SU-DHL-6 (cell line): ENCODE results near the gene ERF.

Source experiments
- EZH2phosphoT487 ChIP-seq: fragments of 200-600 bp; sonication (generic), shearing (Covaris generic); conservative IDR thresholded peaks from 2 replicates; pipeline ENCODE4 v1.6.1; 2018; ENCODE audit warnings: mild to moderate bottlenecking, antibody characterized with exemption, low read length, moderate library complexity, mixed read lengths
- TF ChIP-seq, protein P1 (sequence below): fragments of 200-600 bp; sonication (generic); IDR thresholded peaks from one replicate; pipeline ENCODE4 v1.5.1; 2017; ENCODE audit warnings: antibody characterized with exemption, mild to moderate bottlenecking, low read length, moderate library complexity; ENCODE audit not compliant: insufficient read depth, poor library complexity, severe bottlenecking

DNA sequence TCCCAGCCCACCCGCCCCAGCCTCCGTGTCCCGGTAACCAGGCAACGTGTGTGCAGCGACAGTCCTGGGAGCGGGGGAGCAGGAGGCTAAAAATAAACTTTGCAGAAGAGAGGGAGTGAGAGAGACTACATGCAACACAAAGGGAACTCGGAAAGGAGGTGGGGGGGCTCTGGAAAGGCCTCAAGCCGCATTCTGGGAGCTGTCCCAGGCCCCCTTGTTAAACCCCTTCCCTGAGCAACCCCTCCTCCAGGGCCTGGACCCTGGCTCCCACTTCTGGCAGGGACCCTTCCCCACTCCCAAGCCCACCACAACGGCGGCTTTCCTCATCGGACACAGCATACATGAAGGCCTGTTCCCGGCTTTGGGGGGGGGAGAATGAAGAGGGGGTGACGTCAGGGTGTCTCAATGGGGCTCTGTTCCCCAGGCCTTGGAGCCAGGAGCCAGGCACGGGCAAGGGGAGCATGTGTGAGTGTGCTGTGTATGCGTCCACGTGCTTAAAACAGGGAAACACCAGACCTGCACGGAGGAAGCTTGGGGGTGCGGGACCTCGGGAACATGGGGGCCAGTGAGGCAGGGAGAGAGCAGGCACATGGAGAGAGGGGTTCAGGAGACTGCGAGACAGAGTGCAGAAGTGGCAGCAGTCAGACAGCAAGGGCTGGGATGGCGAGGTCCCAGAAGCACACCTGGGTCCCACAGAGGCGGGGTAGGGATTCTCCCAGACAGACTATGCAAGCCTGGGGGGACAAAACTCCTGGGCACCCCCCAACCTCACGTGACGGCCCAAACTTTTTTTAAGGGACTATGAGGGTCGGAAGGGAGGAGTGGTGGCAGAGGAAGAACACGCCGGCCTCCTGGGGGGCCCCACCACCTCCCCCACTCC lies 2.3 kb downstream of the ERF start:
- TF ChIP-seq, protein P1, sequence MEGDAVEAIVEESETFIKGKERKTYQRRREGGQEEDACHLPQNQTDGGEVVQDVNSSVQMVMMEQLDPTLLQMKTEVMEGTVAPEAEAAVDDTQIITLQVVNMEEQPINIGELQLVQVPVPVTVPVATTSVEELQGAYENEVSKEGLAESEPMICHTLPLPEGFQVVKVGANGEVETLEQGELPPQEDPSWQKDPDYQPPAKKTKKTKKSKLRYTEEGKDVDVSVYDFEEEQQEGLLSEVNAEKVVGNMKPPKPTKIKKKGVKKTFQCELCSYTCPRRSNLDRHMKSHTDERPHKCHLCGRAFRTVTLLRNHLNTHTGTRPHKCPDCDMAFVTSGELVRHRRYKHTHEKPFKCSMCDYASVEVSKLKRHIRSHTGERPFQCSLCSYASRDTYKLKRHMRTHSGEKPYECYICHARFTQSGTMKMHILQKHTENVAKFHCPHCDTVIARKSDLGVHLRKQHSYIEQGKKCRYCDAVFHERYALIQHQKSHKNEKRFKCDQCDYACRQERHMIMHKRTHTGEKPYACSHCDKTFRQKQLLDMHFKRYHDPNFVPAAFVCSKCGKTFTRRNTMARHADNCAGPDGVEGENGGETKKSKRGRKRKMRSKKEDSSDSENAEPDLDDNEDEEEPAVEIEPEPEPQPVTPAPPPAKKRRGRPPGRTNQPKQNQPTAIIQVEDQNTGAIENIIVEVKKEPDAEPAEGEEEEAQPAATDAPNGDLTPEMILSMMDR: no peak
- TF ChIP-seq EZH2phosphoT487: no peak
